Activated B cell treated with CpG ODN at 0.5 μM for 24 hours (primary cell): ENCODE results near the gene C2orf80. TPM values are rescaled to one million over a fixed set of nuclear protein-coding genes. Genes with fewer than 3 reads are reported as not detected.

ENCODE experiments used
- ATAC-seq: fragments of 200-7000 bp; cut with Tn5 transposase; one replicate; pipeline ENCODE4 v1.10.0; 2021; ENCODE audit warnings: low read depth, mild to moderate bottlenecking, moderate library complexity
- CTCF ChIA-PET: fragments of 350-600 bp; sonication (Branson Sonifier 250); formaldehyde crosslinking; loops from one replicate; lab custom pipeline; 2021; ENCODE audit warnings: antibody characterized with exemption; lab: Charles Lee
- POLR2A ChIA-PET: fragments of 350-600 bp; sonication (Branson Sonifier 250); formaldehyde crosslinking; loops from one replicate; lab custom pipeline; 2021; ENCODE audit warnings: antibody characterized with exemption; lab: Charles Lee
- DNase-seq: peaks from one replicate; pipeline ENCODE4 v3.0.0; 2022
- H3K27ac Mint-ChIP-seq: one replicate; pipeline ENCODE4 v1.8.0; 2020; ENCODE audit warnings: mixed read lengths
- H3K27me3 Mint-ChIP-seq: one replicate; pipeline ENCODE4 v1.8.0; 2021; ENCODE audit warnings: mixed read lengths
- H3K36me3 Mint-ChIP-seq: one replicate; pipeline ENCODE4 v1.8.0; 2021; ENCODE audit warnings: low read depth, mixed read lengths
- H3K4me1 Mint-ChIP-seq: one replicate; pipeline ENCODE4 v1.8.0; 2021; ENCODE audit warnings: mixed read lengths
- H3K4me3 Mint-ChIP-seq: one replicate; pipeline ENCODE4 v1.8.0; 2020; ENCODE audit warnings: mild to moderate bottlenecking, mixed read lengths
- H3K9me3 Mint-ChIP-seq: one replicate; pipeline ENCODE4 v1.8.0; 2020; ENCODE audit warnings: mixed read lengths
- CTCF ChIP-seq: fragments of 200-600 bp; IDR thresholded peaks from one replicate; pipeline ENCODE4 v1.8.0; 2022; ENCODE audit warnings: antibody characterized with exemption, mild to moderate bottlenecking
- intact Hi-C: fragments of 100-400 bp; cut with micrococcal nuclease; formaldehyde crosslinking; loops from one replicate; pipeline ENCODE4 v1.15.1; 2024
- total RNA-seq: library from RNA; stranded (reverse); gene quantifications from 2 replicates; pipeline ENCODE4 v1.2.3, GENCODE V29; 2022

Gene C2orf80
- total RNA-seq, 1 donor from 2014 or later = not detected

GRCh38 chr2:208135794-208136715, 53.8 kb downstream of the C2orf80 start:
- TF ChIP-seq CTCF = no peak
- intact Hi-C loops = no loop called here
- CTCF ChIA-PET = no interaction called here
- DNase-seq = no peak
- ATAC-seq = no peak
- H3K36me3 Mint-ChIP-seq = no peaks in the 10 kb centered on the region
- peaks cover 5% of the 10 kb centered on the region for H3K9me3 Mint-ChIP-seq
- POLR2A ChIA-PET = no interaction called here
- H3K4me3 Mint-ChIP-seq = no peak overlapping the region
- H3K4me1 Mint-ChIP-seq = no peaks in the 10 kb centered on the region
- peaks cover 5% of the 10 kb centered on the region for H3K27me3 Mint-ChIP-seq
- no peak overlapping the region for H3K27ac Mint-ChIP-seq

GRCh38 chr2:208134928-208135586, 54.8 kb downstream of the C2orf80 start:
- ChIA-PET POLR2A (no interaction called here), CTCF (no interaction called here)
- no peak overlapping the region for H3K27ac Mint-ChIP-seq
- intact Hi-C loops = no loop called here
- peaks cover 5% of the 10 kb centered on the region for H3K9me3 Mint-ChIP-seq
- ATAC-seq (no peak), DNase-seq (no peak)
- TF ChIP-seq CTCF = no peak
- H3K27me3 Mint-ChIP-seq = peaks cover 5% of the 10 kb centered on the region
- H3K4me1 Mint-ChIP-seq = no peaks in the 10 kb centered on the region
- H3K36me3 Mint-ChIP-seq = no peaks in the 10 kb centered on the region
- H3K4me3 Mint-ChIP-seq = no peak overlapping the region

- H3K27me3 Mint-ChIP-seq = peaks cover 12% of the 10 kb centered on the region
- no peak overlapping the region for H3K4me3 Mint-ChIP-seq
- ChIA-PET POLR2A (no interaction called here), CTCF (no interaction called here)
- H3K27ac Mint-ChIP-seq = no peak overlapping the region
- no peaks in the 10 kb centered on the region for H3K36me3 Mint-ChIP-seq
- no peak for TF ChIP-seq CTCF
- DNase-seq (no peak), ATAC-seq (no peak)
- intact Hi-C loops = no loop called here
- H3K4me1 Mint-ChIP-seq = no peaks in the 10 kb centered on the region
- H3K9me3 Mint-ChIP-seq = no peaks in the 10 kb centered on the region
Observed at GRCh38 chr2:208130712-208131110, 59.1 kb downstream of the C2orf80 start.

- no peak for TF ChIP-seq CTCF
- peaks cover under 1% of the 10 kb centered on the region for H3K4me1 Mint-ChIP-seq
- no peaks in the 10 kb centered on the region for H3K9me3 Mint-ChIP-seq
- no peak within 1 kb of the TSS for H3K4me3 Mint-ChIP-seq
- intact Hi-C loops = no loop called here
- H3K36me3 Mint-ChIP-seq = no peaks in the 10 kb centered on the region
- ChIA-PET POLR2A (interaction anchor here (0.6 kb wide), 1 partner anchor 431 kb away, joined by 5 read pairs; no protein-coding TSS in a partner anchor), CTCF (no interaction called here)
- no peak within 1 kb of the TSS for H3K27ac Mint-ChIP-seq
- peaks cover 18% of the 10 kb centered on the region for H3K27me3 Mint-ChIP-seq
- ATAC-seq (no peak), DNase-seq (no peak)
Observed at GRCh38 chr2:208129744-208130711, 59.8 kb downstream of the C2orf80 start, which contains the start of gene CRYGC. Gene CRYGC, minus strand, starts transcription at chr2:208129828. Its CDS starts 36 bp downstream, at chr2:208129792.
